Hippocampal formation (tissue), 2 donors: ENCODE measurements around the gene ZXDC.

ENCODE experiments used
- DNase-seq, 2 donors: peaks; one replicate each; lab custom pipeline; 2025; lab: John Stamatoyannopoulos, UW

The ZXDC gene

GRCh38 chr3:126395846-126396513, 79.7 kb downstream of the ZXDC start:
- DNase-seq = no peak

GRCh38 chr3:126394977-126395321, 80.7 kb downstream of the ZXDC start:
- no peak for DNase-seq

GRCh38 chr3:126394179-126394976, 81.3 kb downstream of the ZXDC start, which contains the start of gene CFAP100:
Gene CFAP100 (plus strand): TSS chr3:126394909. CDS start chr3:126396001, 1,092 bp downstream.
- peak in 1 of 2 donors; percentile 33 for DNase-seq

- no peak for DNase-seq
Measured at GRCh38 chr3:126393563-126393962, 82.1 kb downstream of the ZXDC start.

- DNase-seq = no peak
Measured at GRCh38 chr3:126392246-126392645, 83.4 kb downstream of the ZXDC start.

- DNase-seq = no peak
Measured at GRCh38 chr3:126391631-126392030, 84.1 kb downstream of the ZXDC start.

GRCh38 chr3:126390751-126391150, 84.9 kb downstream of the ZXDC start:
- DNase-seq = no peak

- DNase-seq = no peak
Measured at GRCh38 chr3:126390201-126390600, 85.5 kb downstream of the ZXDC start.

GRCh38 chr3:126389794-126390146, 85.9 kb downstream of the ZXDC start:
- no peak for DNase-seq

GRCh38 chr3:126389112-126389793, 86.4 kb downstream of the ZXDC start:
- DNase-seq = peak; percentile 80 to 88
